ENCODE data around the gene PEX13.

Gene PEX13

DNA sequence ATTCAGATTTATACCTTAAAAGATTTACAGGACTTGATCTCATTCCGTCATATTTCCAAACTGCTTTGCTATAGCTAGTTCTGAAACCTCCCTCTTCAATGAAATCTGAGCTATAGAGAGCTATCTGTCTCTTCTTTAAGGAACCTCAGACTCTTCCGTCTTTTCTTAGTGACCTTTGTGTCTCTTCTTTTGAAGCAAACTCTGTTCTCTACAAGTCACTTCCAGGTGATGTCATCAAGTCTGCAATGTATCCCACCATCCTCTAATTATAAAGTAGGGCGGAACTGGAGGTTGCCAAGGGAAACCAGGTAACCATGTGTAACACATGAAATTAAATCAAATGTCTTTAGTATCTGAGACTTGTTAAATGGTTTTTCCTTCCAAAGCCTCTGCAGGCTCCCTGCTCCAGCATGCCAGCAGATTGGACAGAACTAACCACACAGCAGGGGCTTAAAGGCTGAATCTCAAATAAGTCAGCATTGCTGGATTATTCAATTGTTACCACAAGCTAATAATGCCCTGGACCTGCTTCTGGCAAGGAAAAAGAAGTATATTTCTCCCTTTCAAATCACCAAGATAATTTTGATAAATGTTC lies 41.2 kb upstream of the PEX13 start:
- no peak overlapping the region for H3K23ac ChIP-seq (ENCODE audit: low read length)
- no peak overlapping the region for H3K27ac ChIP-seq (ENCODE audit: low read depth, low read length)
- H3K27me3 ChIP-seq (ENCODE audit: insufficient read depth, low read length) = no peaks in the 10 kb centered on the region
- H3K9ac ChIP-seq (ENCODE audit: low read length) = no peak overlapping the region
- no peak overlapping the region for H2AFZ ChIP-seq (ENCODE audit: insufficient read depth, low read length, poor library complexity)
- WGBS (ENCODE audit: extremely low coverage, insufficient coverage, insufficient read length) = no CpG with 5 or more reads among the region's 3 CpGs
- H4K12ac ChIP-seq (ENCODE audit: low read depth, low read length) = no peak overlapping the region
- no peak overlapping the region for H2BK12ac ChIP-seq (ENCODE audit: low read length)
- DNase-seq = no peak
- no peak overlapping the region for H2AK5ac ChIP-seq (ENCODE audit: low read length)
- H3K4me3 ChIP-seq (ENCODE audit: low read depth, low read length) = no peak overlapping the region
- no peak overlapping the region for H2BK120ac ChIP-seq (ENCODE audit: insufficient read depth, low read length, poor library complexity)
- H3K9me3 ChIP-seq (ENCODE audit: insufficient read depth, low read depth, low read length) = no peaks in the 10 kb centered on the region
- H3K4me1 ChIP-seq (ENCODE audit: control insufficient read depth in 1 of 2, insufficient read depth in 2 of 2, low read length in 2 of 2) = no peaks in the 10 kb centered on the region
- H4K8ac ChIP-seq (ENCODE audit: low read depth, low read length) = no peak overlapping the region
- H2BK5ac ChIP-seq (ENCODE audit: low read depth, low read length, poor library complexity) = no peak overlapping the region
- H3K79me2 ChIP-seq (ENCODE audit: control insufficient read depth, insufficient read depth, low read length, poor library complexity) = no peaks in the 10 kb centered on the region
- H3K79me1 ChIP-seq (ENCODE audit: low read length) = no peaks in the 10 kb centered on the region
- no peak overlapping the region for H3K4ac ChIP-seq (ENCODE audit: low read depth, low read length)
- H3K14ac ChIP-seq (ENCODE audit: low read length) = no peak overlapping the region
- no peak overlapping the region for H4K91ac ChIP-seq (ENCODE audit: low read depth, low read length)
- no peak overlapping the region for H3K18ac ChIP-seq (ENCODE audit: low read length)
- H3K36me3 ChIP-seq (ENCODE audit: control insufficient read depth in 1 of 2, insufficient read depth in 2 of 2, low read length in 2 of 2) = no peaks in the 10 kb centered on the region
- no peak overlapping the region for H3K4me2 ChIP-seq (ENCODE audit: low read length)

- Histone ChIP-seq H3K9me3 (ENCODE audit: insufficient read depth, low read depth, low read length) (no peaks in the 10 kb centered on the region), H3K4me2 (ENCODE audit: low read length) (no peak overlapping the region), H3K14ac (ENCODE audit: low read length) (no peak overlapping the region), H3K4me3 (ENCODE audit: low read depth, low read length) (no peak overlapping the region), H3K27me3 (ENCODE audit: insufficient read depth, low read length) (no peaks in the 10 kb centered on the region), H3K79me1 (ENCODE audit: low read length) (no peaks in the 10 kb centered on the region), H4K91ac (ENCODE audit: low read depth, low read length) (no peak overlapping the region), H3K9ac (ENCODE audit: low read length) (no peak overlapping the region), H2BK5ac (ENCODE audit: low read depth, low read length, poor library complexity) (no peak overlapping the region), H3K36me3 (ENCODE audit: control insufficient read depth in 1 of 2, insufficient read depth in 2 of 2, low read length in 2 of 2) (no peaks in the 10 kb centered on the region), H4K12ac (ENCODE audit: low read depth, low read length) (no peak overlapping the region), H3K4ac (ENCODE audit: low read depth, low read length) (no peak overlapping the region), H3K18ac (ENCODE audit: low read length) (no peak overlapping the region), H3K4me1 (ENCODE audit: control insufficient read depth in 1 of 2, insufficient read depth in 2 of 2, low read length in 2 of 2) (no peaks in the 10 kb centered on the region), H3K79me2 (ENCODE audit: control insufficient read depth, insufficient read depth, low read length, poor library complexity) (no peaks in the 10 kb centered on the region), H4K8ac (ENCODE audit: low read depth, low read length) (no peak overlapping the region), H2BK12ac (ENCODE audit: low read length) (no peak overlapping the region), H2AK5ac (ENCODE audit: low read length) (no peak overlapping the region), H2BK120ac (ENCODE audit: insufficient read depth, low read length, poor library complexity) (no peak overlapping the region), H2AFZ (ENCODE audit: insufficient read depth, low read length, poor library complexity) (no peak overlapping the region), H3K23ac (ENCODE audit: low read length) (no peak overlapping the region), H3K27ac (ENCODE audit: low read depth, low read length) (no peak overlapping the region)
- WGBS (ENCODE audit: extremely low coverage, insufficient coverage, insufficient read length) = no CpG with 5 or more reads among the region's 5 CpGs
- no peak for DNase-seq
These were observed 40.5 kb upstream of the PEX13 start for GRCh38 chr2:60976875-60977561.

DNA sequence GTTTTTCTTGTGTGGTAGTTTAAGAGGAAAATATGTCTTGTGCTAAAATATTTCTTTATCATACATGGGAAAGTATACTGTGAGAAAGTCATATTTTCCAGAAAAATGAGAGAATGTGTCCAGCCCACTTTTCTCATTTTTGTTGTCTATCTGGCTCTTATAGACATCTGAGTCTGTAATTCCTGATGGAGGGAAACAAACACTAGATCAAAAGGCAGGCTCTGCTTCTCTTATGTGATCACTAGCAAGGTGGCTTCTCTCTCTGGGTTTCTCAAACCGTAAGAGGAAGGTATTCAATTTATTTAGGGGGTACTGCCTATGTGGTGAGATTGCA lies 40.0 kb upstream of the PEX13 start:
- WGBS (ENCODE audit: extremely low coverage, insufficient coverage, insufficient read length) = no CpG with 5 or more reads among the region's 1 CpG
- Histone ChIP-seq H3K14ac (ENCODE audit: low read length) (no peak overlapping the region), H2AK5ac (ENCODE audit: low read length) (no peak overlapping the region), H3K23ac (ENCODE audit: low read length) (no peak overlapping the region), H3K4me2 (ENCODE audit: low read length) (no peak overlapping the region), H3K79me1 (ENCODE audit: low read length) (no peaks in the 10 kb centered on the region), H3K4me1 (ENCODE audit: control insufficient read depth in 1 of 2, insufficient read depth in 2 of 2, low read length in 2 of 2) (no peaks in the 10 kb centered on the region), H3K4ac (ENCODE audit: low read depth, low read length) (no peak overlapping the region), H3K4me3 (ENCODE audit: low read depth, low read length) (no peak overlapping the region), H3K18ac (ENCODE audit: low read length) (no peak overlapping the region), H3K36me3 (ENCODE audit: control insufficient read depth in 1 of 2, insufficient read depth in 2 of 2, low read length in 2 of 2) (no peaks in the 10 kb centered on the region), H2BK120ac (ENCODE audit: insufficient read depth, low read length, poor library complexity) (no peak overlapping the region), H3K9me3 (ENCODE audit: insufficient read depth, low read depth, low read length) (no peaks in the 10 kb centered on the region), H2BK12ac (ENCODE audit: low read length) (no peak overlapping the region), H4K8ac (ENCODE audit: low read depth, low read length) (no peak overlapping the region), H3K27me3 (ENCODE audit: insufficient read depth, low read length) (no peaks in the 10 kb centered on the region), H3K27ac (ENCODE audit: low read depth, low read length) (no peak overlapping the region), H2AFZ (ENCODE audit: insufficient read depth, low read length, poor library complexity) (no peak overlapping the region), H2BK5ac (ENCODE audit: low read depth, low read length, poor library complexity) (no peak overlapping the region), H4K91ac (ENCODE audit: low read depth, low read length) (no peak overlapping the region), H3K9ac (ENCODE audit: low read length) (no peak overlapping the region), H3K79me2 (ENCODE audit: control insufficient read depth, insufficient read depth, low read length, poor library complexity) (no peaks in the 10 kb centered on the region), H4K12ac (ENCODE audit: low read depth, low read length) (no peak overlapping the region)
- DNase-seq = no peak

- no peak overlapping the region for H2AFZ ChIP-seq (ENCODE audit: insufficient read depth, low read length, poor library complexity)
- H3K9me3 ChIP-seq (ENCODE audit: insufficient read depth, low read depth, low read length) = no peaks in the 10 kb centered on the region
- no CpG with 5 or more reads among the region's 4 CpGs for WGBS (ENCODE audit: extremely low coverage, insufficient coverage, insufficient read length)
- H3K27me3 ChIP-seq (ENCODE audit: insufficient read depth, low read length) = no peaks in the 10 kb centered on the region
- H3K79me2 ChIP-seq (ENCODE audit: control insufficient read depth, insufficient read depth, low read length, poor library complexity) = no peaks in the 10 kb centered on the region
- H3K9ac ChIP-seq (ENCODE audit: low read length) = no peak overlapping the region
- no peak overlapping the region for H2BK12ac ChIP-seq (ENCODE audit: low read length)
- H2BK120ac ChIP-seq (ENCODE audit: insufficient read depth, low read length, poor library complexity) = no peak overlapping the region
- no peak overlapping the region for H3K14ac ChIP-seq (ENCODE audit: low read length)
- no peak overlapping the region for H4K91ac ChIP-seq (ENCODE audit: low read depth, low read length)
- no peaks in the 10 kb centered on the region for H3K36me3 ChIP-seq (ENCODE audit: control insufficient read depth in 1 of 2, insufficient read depth in 2 of 2, low read length in 2 of 2)
- no peak overlapping the region for H3K4ac ChIP-seq (ENCODE audit: low read depth, low read length)
- DNase-seq = no peak
- H4K12ac ChIP-seq (ENCODE audit: low read depth, low read length) = no peak overlapping the region
- no peak overlapping the region for H2BK5ac ChIP-seq (ENCODE audit: low read depth, low read length, poor library complexity)
- H3K23ac ChIP-seq (ENCODE audit: low read length) = no peak overlapping the region
- no peak overlapping the region for H3K18ac ChIP-seq (ENCODE audit: low read length)
- no peaks in the 10 kb centered on the region for H3K79me1 ChIP-seq (ENCODE audit: low read length)
- no peak overlapping the region for H3K4me2 ChIP-seq (ENCODE audit: low read length)
- no peak overlapping the region for H3K4me3 ChIP-seq (ENCODE audit: low read depth, low read length)
- H3K4me1 ChIP-seq (ENCODE audit: control insufficient read depth in 1 of 2, insufficient read depth in 2 of 2, low read length in 2 of 2) = no peaks in the 10 kb centered on the region
- no peak overlapping the region for H4K8ac ChIP-seq (ENCODE audit: low read depth, low read length)
- no peak overlapping the region for H2AK5ac ChIP-seq (ENCODE audit: low read length)
- no peak overlapping the region for H3K27ac ChIP-seq (ENCODE audit: low read depth, low read length)
These were observed 38.3 kb upstream of the PEX13 start for GRCh38 chr2:60979231-60979630.
